CMK (cell line): ENCODE results near the gene FAM25G.
"Not testable (repeated sequence)": the region's sequence is repeated elsewhere in the genome, so short reads cannot be mapped to it uniquely, and the experiment has no call there.

Experiments
- DNase-seq: peaks from one replicate; pipeline ENCODE4 v3.0.0-alpha.2; 2010; ENCODE audit warnings: low read depth

Gene FAM25G

GRCh38 chr10:47491600-47491999 is at the start of gene FAM25G:
Gene FAM25G, minus strand, starts transcription at chr10:47491700. Its CDS starts 26 bp downstream, at chr10:47491674.
- not testable (repeated sequence) for DNase-seq

DNA sequence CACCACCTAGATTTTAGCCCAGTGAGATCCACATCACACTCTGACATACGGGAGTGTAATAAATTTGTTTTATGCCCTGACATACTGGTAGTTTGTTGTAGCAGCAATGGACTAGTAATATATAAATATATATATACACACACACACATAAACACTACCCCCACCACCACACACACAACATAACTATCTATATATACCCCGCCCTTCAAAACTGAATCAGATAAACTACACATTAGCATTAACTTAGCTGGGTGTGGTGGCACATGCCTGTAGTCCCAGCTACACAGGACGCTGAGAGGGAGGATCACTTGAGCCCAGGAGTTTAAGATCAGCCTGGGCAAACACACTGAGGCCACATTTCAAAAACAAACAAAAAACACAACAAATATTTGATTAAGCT is 44.9 kb upstream of the FAM25G start:
- DNase-seq = not testable (repeated sequence)

DNA sequence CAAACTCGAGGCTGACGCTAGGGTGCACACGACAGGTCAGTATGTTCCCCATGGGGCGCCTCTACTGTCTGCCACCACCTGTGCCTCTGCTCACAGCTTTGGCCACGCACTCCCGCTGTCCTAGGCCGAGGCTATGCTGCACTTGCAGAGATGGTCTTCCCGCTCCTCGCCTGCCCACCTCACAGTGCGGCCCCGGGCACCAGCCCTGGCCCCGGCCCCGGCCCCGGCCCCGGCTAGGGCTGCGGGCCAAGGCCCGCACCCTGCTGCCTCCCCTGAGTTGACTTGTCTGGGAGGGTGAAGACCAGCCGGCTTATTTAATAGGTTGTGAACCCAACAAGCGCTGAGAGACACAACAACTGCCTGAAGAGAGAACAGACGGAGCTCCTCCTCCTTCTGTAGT is 32.0 kb upstream of the FAM25G start, which contains the start of gene AGAP9:
AGAP9 (minus strand) TSS at position 164 of the 400 bp plus-strand sequence; CDS start at position 52, 112 bp downstream.
- not testable (repeated sequence) for DNase-seq

- DNase-seq = not testable (repeated sequence)
Observed at GRCh38 chr10:47502313-47502712, 10.8 kb upstream of the FAM25G start.

DNA sequence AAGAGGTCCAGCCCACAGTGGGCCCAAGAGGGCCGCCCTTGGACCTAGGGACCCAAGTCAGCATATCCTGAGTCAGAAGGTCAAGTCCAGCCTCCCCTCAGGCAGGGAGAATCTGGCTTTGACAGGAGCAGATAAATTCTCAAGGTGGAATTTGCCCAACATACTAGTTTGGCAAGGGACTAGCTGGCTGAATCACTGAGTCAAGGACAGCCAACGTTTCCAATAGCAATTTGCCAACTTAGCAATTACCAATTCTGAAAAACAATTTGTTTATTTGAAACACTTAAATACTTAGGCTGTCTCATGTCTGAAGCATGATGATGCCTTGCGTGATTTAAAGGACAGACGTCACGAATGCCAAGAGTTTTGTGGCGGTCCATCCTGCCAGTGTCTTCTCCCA is 2.7 kb upstream of the FAM25G start:
- DNase-seq = not testable (repeated sequence)

GRCh38 chr10:47489630-47490029 is 1.9 kb downstream of the FAM25G start:
- not testable (repeated sequence) for DNase-seq

- not testable (repeated sequence) for DNase-seq
Observed at GRCh38 chr10:47485943-47486342, 5.6 kb downstream of the FAM25G start.

GRCh38 chr10:47484786-47485185 is 6.7 kb downstream of the FAM25G start:
- DNase-seq = not testable (repeated sequence)

DNA sequence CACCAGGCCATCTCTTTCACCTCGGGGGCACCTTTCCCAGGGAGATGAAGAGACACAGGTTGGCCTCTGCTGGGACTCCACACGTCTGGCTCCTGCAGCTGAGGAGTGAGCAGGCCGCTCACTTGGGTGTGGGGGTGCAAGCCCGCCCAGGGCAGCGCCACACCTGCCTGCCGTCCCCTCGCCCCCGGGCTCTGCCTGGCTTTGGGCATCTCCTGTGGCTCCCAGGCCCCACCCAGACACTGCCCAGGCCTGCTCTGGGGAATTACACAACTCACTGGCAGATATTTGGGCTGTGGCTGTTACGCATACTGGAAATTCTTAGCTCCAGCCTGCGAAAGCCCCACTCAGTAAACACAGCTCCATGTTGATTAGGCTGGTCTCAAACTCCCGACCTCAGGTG is 7.6 kb downstream of the FAM25G start, which contains the start of gene ANXA8:
ANXA8 (minus strand) TSS at position 193 of the 400 bp plus-strand sequence; CDS start at position 11, 182 bp downstream.
- DNase-seq = not testable (repeated sequence)

DNA sequence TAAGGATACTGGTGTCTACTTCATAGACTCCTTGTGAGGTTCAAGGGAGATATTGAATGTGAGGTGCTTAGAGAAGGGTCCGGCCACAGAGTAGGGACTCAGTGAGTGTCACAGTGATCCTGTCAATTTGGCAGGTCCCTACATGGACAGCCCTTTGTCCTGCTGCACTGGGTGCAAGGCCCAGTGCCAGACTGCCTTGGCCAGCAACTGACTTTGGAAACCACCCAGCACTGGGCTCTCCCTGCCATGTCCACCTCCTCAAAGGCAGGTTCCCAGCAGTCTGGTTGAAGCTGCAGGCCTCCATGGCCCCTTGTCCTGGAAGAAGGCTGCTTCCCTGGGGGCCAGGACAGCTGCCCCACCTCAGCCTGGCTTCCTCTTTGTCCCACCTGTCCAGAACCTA is 9.1 kb downstream of the FAM25G start:
- DNase-seq = not testable (repeated sequence)

GRCh38 chr10:47481768-47482181 is 9.7 kb downstream of the FAM25G start:
- not testable (repeated sequence) for DNase-seq

GRCh38 chr10:47481182-47481766 is 10.2 kb downstream of the FAM25G start:
- not testable (repeated sequence) for DNase-seq

- DNase-seq = not testable (repeated sequence)
Observed at GRCh38 chr10:47480133-47480532, 11.4 kb downstream of the FAM25G start.

- DNase-seq = not testable (repeated sequence)
Observed at GRCh38 chr10:47478114-47478513, 13.4 kb downstream of the FAM25G start.

- DNase-seq = not testable (repeated sequence)
Observed at GRCh38 chr10:47477078-47477477, 14.4 kb downstream of the FAM25G start.

DNA sequence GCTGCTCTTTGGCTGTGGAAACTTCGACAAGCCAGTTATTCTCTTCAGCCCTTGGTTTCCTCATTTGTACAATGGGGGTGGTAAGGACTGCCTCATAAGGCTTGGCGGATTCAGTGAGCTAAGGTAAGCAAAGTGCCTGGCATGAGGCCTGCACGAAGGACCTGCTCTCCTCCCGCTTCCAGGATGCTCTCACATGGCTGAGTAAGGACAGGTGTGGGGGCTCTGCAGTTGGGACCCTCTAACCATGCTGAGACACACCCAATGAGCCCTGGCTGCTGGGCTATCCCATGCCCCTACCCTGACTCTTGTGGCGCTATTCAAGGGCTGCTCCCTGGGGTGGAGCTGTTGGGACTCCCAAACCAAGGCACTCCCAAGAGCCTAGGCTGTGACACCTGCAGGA is 16.4 kb downstream of the FAM25G start:
- DNase-seq = not testable (repeated sequence)

- DNase-seq = not testable (repeated sequence)
Observed at GRCh38 chr10:47473516-47473915, 18.0 kb downstream of the FAM25G start.

GRCh38 chr10:47472647-47473046 is 18.9 kb downstream of the FAM25G start:
- DNase-seq = not testable (repeated sequence)

- DNase-seq = not testable (repeated sequence)
Observed at GRCh38 chr10:47472072-47472471, 19.4 kb downstream of the FAM25G start.

DNA sequence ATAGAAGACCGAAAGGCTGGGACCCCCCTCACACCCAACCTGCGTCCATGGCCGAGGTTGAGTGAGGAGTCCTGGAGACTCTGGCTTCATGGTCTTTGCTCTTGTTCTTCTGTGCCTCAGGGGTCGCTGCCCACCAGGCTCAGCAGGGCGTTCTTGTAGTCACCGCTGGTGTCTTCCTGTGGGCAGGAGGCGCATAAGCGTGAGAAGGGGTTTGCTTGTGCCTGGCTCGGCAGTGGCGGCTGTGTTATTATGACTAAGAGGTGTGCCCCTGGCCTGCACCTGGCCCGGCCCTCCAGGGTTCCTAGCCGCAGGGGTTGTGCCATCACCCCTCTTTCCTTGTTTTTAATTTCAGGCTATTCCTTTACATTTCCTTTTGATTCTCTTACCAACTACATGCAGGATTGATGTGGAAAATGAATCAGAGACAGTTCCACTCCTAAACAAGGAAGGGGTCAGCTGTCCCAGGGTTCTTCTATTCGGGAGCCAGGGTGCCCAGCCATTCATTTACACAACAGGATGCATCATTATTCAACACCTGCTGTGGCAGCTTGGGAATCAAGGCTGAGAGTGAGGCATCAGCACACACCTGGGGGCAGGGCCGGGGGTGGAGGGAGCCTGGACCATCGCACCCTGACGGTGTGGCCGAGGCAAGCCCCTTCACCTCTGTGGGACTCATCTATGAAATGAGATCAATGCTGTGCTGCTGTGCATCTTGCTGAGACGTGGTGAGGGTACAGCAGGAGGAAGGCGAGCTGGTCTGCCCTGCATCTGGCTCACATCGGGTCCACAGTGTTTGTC is 22.6 kb downstream of the FAM25G start:
- DNase-seq = not testable (repeated sequence)

- not testable (repeated sequence) for DNase-seq
Observed at GRCh38 chr10:47467957-47468356, 23.5 kb downstream of the FAM25G start.

- DNase-seq = not testable (repeated sequence)
Observed at GRCh38 chr10:47467458-47467857, 24.0 kb downstream of the FAM25G start.
